HepG2 (cell line): ENCODE measurements around the gene NUBP2. TPM values are rescaled to one million over a fixed set of nuclear protein-coding genes. Genes with fewer than 3 reads are reported as not detected.

ENCODE experiments used
- ATAC-seq: fragments of 200-7000 bp; cut with Tn5 transposase; 3 replicates; pipeline ENCODE4 v1.9.1; 2020; ENCODE audit warnings: mild to moderate bottlenecking, moderate library complexity
- BruUV-seq: library from RNA; stranded (reverse); fragments of 400-500 nt; replicated peaks from 2 replicates; lab custom pipeline; 2021; lab: Mats Ljungman, UMichigan
- CTCF ChIA-PET: fragments of 300-600 bp; formaldehyde crosslinking; extraction: SDS; loops from one replicate; lab custom pipeline; 2021; ENCODE audit warnings: low total read pairs, inconsistent platforms, low intra/inter-chr PET ratio; lab: Yijun Ruan, JAX
- POLR2A ChIA-PET: fragments of 350-600 bp; sonication (Branson Sonifier 250); formaldehyde crosslinking; loops from one replicate; lab custom pipeline; 2020; ENCODE audit warnings: antibody characterized with exemption, inconsistent platforms; lab: Yijun Ruan, JAX
- DNase-seq: peaks from one replicate; pipeline ENCODE4 v3.0.0-alpha.2; 2015; ENCODE audit warnings: low spot score
- FAIRE-seq: peaks from 3 replicates; lab custom pipeline; 2011; peaks lifted over from hg19 to GRCh38; lab: Jason Lieb, UNC
- H2AFZ ChIP-seq: one replicate; pipeline ENCODE4 v1.6.1; 2011; ENCODE audit warnings: low read length, inconsistent platforms
- H3K27ac ChIP-seq: fragments of 300-600 bp; 3 replicates; pipeline ENCODE4 v1.8.0; 2011; ENCODE audit warnings: mixed run types, mild to moderate bottlenecking, mixed read lengths, low read length, inconsistent platforms; ENCODE audit not compliant: insufficient read depth; ENCODE audit errors: extremely low read length
- H3K27me3 ChIP-seq, 2 experiments: fragments of 200-600 bp in 1 of 2; 2 replicates in 1 of 2; 3 replicates in 1 of 2; pipeline versions ENCODE4 v1.6.0 to v1.8.0; 2011; ENCODE audit warnings: low read length in 2 of 2, mild to moderate bottlenecking in 2 of 2, moderate library complexity in 2 of 2, inconsistent platforms in 1 of 2; ENCODE audit not compliant: insufficient read depth in 2 of 2, control insufficient read depth in 1 of 2
- H3K36me3 ChIP-seq, 2 experiments: fragments of 200-600 bp in 1 of 2; replicated peaks in 1 of 2; 2 replicates in 1 of 2; 3 replicates in 1 of 2; pipeline versions ENCODE4 v1.5.1 to v1.8.0; 2011; ENCODE audit warnings: low read length in 2 of 2, inconsistent platforms in 1 of 2; ENCODE audit not compliant: insufficient read depth in 2 of 2, control insufficient read depth in 1 of 2
- H3K4me1 ChIP-seq: 2 replicates; pipeline ENCODE4 v1.5.1; 2012; ENCODE audit warnings: low read length, inconsistent platforms; ENCODE audit not compliant: insufficient read depth
- H3K4me2 ChIP-seq: 2 replicates; pipeline ENCODE4 v1.6.0; 2011; ENCODE audit warnings: low read depth, low read length, inconsistent platforms
- H3K4me3 ChIP-seq, 3 experiments: fragments of 200-600 bp in 1 of 3; sonication (generic), shearing (Covaris generic) in 1 of 3; replicated peaks in 1 of 3; 2 replicates each; pipeline ENCODE4 v1.5.1; 2011 to 2016; ENCODE audit warnings: low read length in 3 of 3, inconsistent platforms in 2 of 3, low read depth in 2 of 3, mild to moderate bottlenecking in 2 of 3, control low read depth in 1 of 3, mixed read lengths in 1 of 3; ENCODE audit not compliant: insufficient read depth in 1 of 3
- H3K79me2 ChIP-seq: one replicate; pipeline ENCODE4 v1.6.1; 2011; ENCODE audit warnings: low read length, inconsistent platforms; ENCODE audit not compliant: insufficient read depth
- H3K9ac ChIP-seq: 2 replicates; pipeline ENCODE4 v1.6.0; 2011; ENCODE audit warnings: mild to moderate bottlenecking, low read depth, low read length, inconsistent platforms; ENCODE audit not compliant: insufficient read depth
- H3K9me3 ChIP-seq: 2 replicates; pipeline ENCODE4 v1.5.1; 2012; ENCODE audit warnings: mild to moderate bottlenecking, low read length
- H4K20me1 ChIP-seq: 2 replicates; pipeline ENCODE4 v1.6.0; 2011; ENCODE audit warnings: inconsistent platforms, mild to moderate bottlenecking, low read length, moderate library complexity; ENCODE audit not compliant: insufficient read depth
- AKAP8 ChIP-seq: sonication (generic); formaldehyde crosslinking; IDR thresholded peaks from 2 replicates; pipeline ENCODE4 v1.5.1; 2020; ENCODE audit warnings: mild to moderate bottlenecking, missing genetic modification reagents
- DNMT1 ChIP-seq: sonication (generic); formaldehyde crosslinking; IDR thresholded peaks from 2 replicates; pipeline ENCODE4 v1.5.1; 2020; ENCODE audit warnings: mild to moderate bottlenecking, missing genetic modification reagents
- IKZF4 ChIP-seq: sonication (generic); formaldehyde crosslinking; IDR thresholded peaks from 2 replicates; pipeline ENCODE4 v1.5.1; 2020; ENCODE audit warnings: borderline replicate concordance, mild to moderate bottlenecking, low read depth, missing genetic modification reagents; ENCODE audit errors: not compliant biosample characterization
- JDP2 ChIP-seq: sonication (generic); formaldehyde crosslinking; IDR thresholded peaks from 2 replicates; pipeline ENCODE4 v1.8.1; 2022; ENCODE audit warnings: missing genetic modification reagents, borderline replicate concordance
- MED1 ChIP-seq: sonication (generic); formaldehyde crosslinking; IDR thresholded peaks from 2 replicates; pipeline ENCODE4 v1.4.0; 2020; ENCODE audit warnings: missing genetic modification reagents
- MIER2 ChIP-seq: IDR thresholded peaks from 2 replicates; pipeline ENCODE4 v1.6.1; 2016; ENCODE audit warnings: missing biosample characterization, missing genetic modification reagents
- NFYB ChIP-seq: sonication (generic); formaldehyde crosslinking; IDR thresholded peaks from 2 replicates; pipeline ENCODE4 v1.4.0; 2020; ENCODE audit warnings: missing genetic modification reagents
- PLRG1 ChIP-seq: fragments of 450-650 bp; conservative IDR thresholded peaks from 2 replicates; pipeline ENCODE4 v1.6.1; 2016
- ZKSCAN1 ChIP-seq: fragments of 150-350 bp; IDR thresholded peaks from 2 replicates; pipeline ENCODE4 v1.6.1; 2014; ENCODE audit warnings: low read length
- ZNF317 ChIP-seq: sonication (generic); formaldehyde crosslinking; IDR thresholded peaks from 2 replicates; pipeline ENCODE4 v1.5.0; 2020; ENCODE audit warnings: mild to moderate bottlenecking, missing genetic modification reagents
- ZNF549 ChIP-seq: sonication (generic); formaldehyde crosslinking; IDR thresholded peaks from 2 replicates; pipeline ENCODE4 v1.5.0; 2020; ENCODE audit warnings: missing genetic modification reagents
- ZNF552 ChIP-seq: sonication (generic); formaldehyde crosslinking; IDR thresholded peaks from 2 replicates; pipeline ENCODE4 v1.9.0; 2022; ENCODE audit warnings: missing genetic modification reagents, mild to moderate bottlenecking, borderline replicate concordance
- ZNF567 ChIP-seq: sonication (generic); formaldehyde crosslinking; IDR thresholded peaks from 2 replicates; pipeline ENCODE4 v1.8.1; 2023; ENCODE audit warnings: mild to moderate bottlenecking, missing genetic modification reagents, borderline replicate concordance
- ZZZ3 ChIP-seq: sonication (generic); formaldehyde crosslinking; IDR thresholded peaks from 2 replicates; pipeline ENCODE4 v1.4.0; 2020; ENCODE audit warnings: missing genetic modification reagents, mild to moderate bottlenecking, borderline replicate concordance
- WGBS: methylation state at CpG from one replicate; pipeline ENCODE4 v1.1.6; 2017; ENCODE audit warnings: low lambda C conversion rate; 5-methylcytosine and 5-hydroxymethylcytosine counted together
- in situ Hi-C: cut with HindIII; loops from 2 replicates; pipeline ENCODE4 v1.10.0; 2017; ENCODE audit warnings: low pct_unique_long_range_greater_than_20kb; ENCODE audit not compliant: extremely low pct_ligation_motif_present
- intact Hi-C: fragments of 100-400 bp; cut with micrococcal nuclease; formaldehyde crosslinking; loops from one replicate; pipeline ENCODE4 v1.10.0; 2022; ENCODE audit not compliant: unreplicated experiment
- polyA plus RNA-seq, 8 experiments: library from polyadenylated mRNA; depleted of rRNA in 3 of 8; stranded (reverse) in 7 of 8; unstranded in 1 of 8; fragments of >200 nt; fragmentation: Illumina TruSeq in 4 of 8; extraction: Trizol in 4 of 8; gene quantifications; 2 replicates each; pipeline versions ENCODE4 v1.2.1 to v1.2.3, GENCODE V29; 2011 to 2016; ENCODE audit warnings: low read depth in 4 of 8, missing spikeins in 1 of 8, mixed read lengths in 1 of 8; ENCODE audit not compliant: insufficient read depth in 1 of 8
- total RNA-seq, 5 experiments: library from RNA; depleted of rRNA; stranded (reverse); fragments of >200 nt; fragmentation: Illumina TruSeq; extraction: Trizol; gene quantifications; 2 replicates each; pipeline ENCODE4 v1.2.3, GENCODE V29; 2016; ENCODE audit warnings: low read depth in 1 of 5

The NUBP2 gene
- total and polyA plus RNA-seq, 2 of the 13 experiments (the other 11 are each of a cell fraction or from before 2014, with no cell fraction given): 25.7 to 61.5 TPM

- intact Hi-C loops: no loop called here
- Histone ChIP-seq H3K4me1 (peaks cover 16% of the 10 kb centered on the region), H3K79me2 (peaks cover 26% of the 10 kb centered on the region), H3K9ac (no peak overlapping the region), H3K27ac (no peak overlapping the region), H3K4me3 (no peak overlapping the region), H3K27me3 (peaks cover 0 to 2% of the 10 kb centered on the region in 2 experiments; a peak in 1 of 5 replicates), H4K20me1 (peaks cover 4% of the 10 kb centered on the region; the same call in 1 of the 2 replicates), H3K4me2 (no peak overlapping the region), H3K9me3 (no peaks in the 10 kb centered on the region), H3K36me3 (peaks cover 4 to 7% of the 10 kb centered on the region in 2 experiments; a peak in 3 of 5 replicates), H2AFZ (no peak overlapping the region)
- DNase-seq (no peak), FAIRE-seq (no peak), ATAC-seq (no peak)
- in situ Hi-C loops: no loop called here
- no TSS peak for BruUV-seq
- WGBS: 100% methylated on average over 1 of the region's 14 CpGs
- TF ChIP-seq ZNF317 (CRISPR knock-in tag) (no peak), PLRG1 (no peak), JDP2 (CRISPR knock-in tag) (no peak), MIER2 (CRISPR knock-in tag) (no peak), NFYB (CRISPR knock-in tag) (no peak), ZZZ3 (CRISPR knock-in tag) (no peak), ZNF552 (CRISPR knock-in tag) (no peak), MED1 (CRISPR knock-in tag) (no peak), ZNF549 (CRISPR knock-in tag) (no peak), AKAP8 (CRISPR knock-in tag) (no peak), DNMT1 (no peak), ZNF567 (CRISPR knock-in tag) (no peak), ZKSCAN1 (no peak), IKZF4 (CRISPR knock-in tag) (no peak)
- CTCF ChIA-PET: no interaction called here
- POLR2A ChIA-PET: no interaction called here
Measured at GRCh38 chr16:1785846-1786170, 3.0 kb downstream of the NUBP2 start.
